Measurements from ENCODE around the gene C4orf50.

- TF ChIP-seq POLR2A (IDR thresholded peaks at IDR 0.05) (no peak), CTCF (IDR thresholded peaks at IDR 0.05) (no peak)
These were observed 24.2 kb upstream of the C4orf50 start for GRCh38 chr4:6042293-6043063.
